GM19240 (cell line): Measurements from ENCODE around the gene EML4.

Experiments used
- DNase-seq: peaks from one replicate; pipeline ENCODE4 v3.0.0; 2011; ENCODE audit warnings: low spot score; ENCODE audit not compliant: insufficient read length

EML4 gene

GRCh38 chr2:42192652-42193566 lies 23.8 kb downstream of the EML4 start:
- DNase-seq = no peak

- DNase-seq = no peak
These were observed 24.6 kb downstream of the EML4 start for GRCh38 chr2:42193722-42194187.

GRCh38 chr2:42194428-42194827 lies 25.3 kb downstream of the EML4 start:
- no peak for DNase-seq

DNA sequence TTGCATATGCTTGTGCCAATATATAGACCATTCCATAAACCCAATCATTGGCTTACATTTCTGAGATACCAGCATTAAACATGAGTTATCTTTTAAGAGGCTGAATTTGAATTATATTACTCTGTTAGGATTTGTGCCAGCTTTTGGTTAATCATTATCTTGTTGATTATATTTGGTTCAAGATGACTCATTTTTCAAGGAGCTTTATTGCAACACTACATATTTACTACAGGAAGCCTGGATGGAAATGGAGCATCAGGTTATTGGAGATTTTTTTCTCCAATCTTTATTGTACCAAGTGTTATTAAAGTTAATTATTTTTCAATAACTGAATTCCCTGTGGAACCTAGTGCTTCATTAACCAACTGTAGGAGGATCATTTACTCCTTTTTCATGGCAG lies 26.4 kb downstream of the EML4 start:
- DNase-seq = no peak

- DNase-seq = no peak
These were observed 26.9 kb downstream of the EML4 start for GRCh38 chr2:42196070-42196402.

DNA sequence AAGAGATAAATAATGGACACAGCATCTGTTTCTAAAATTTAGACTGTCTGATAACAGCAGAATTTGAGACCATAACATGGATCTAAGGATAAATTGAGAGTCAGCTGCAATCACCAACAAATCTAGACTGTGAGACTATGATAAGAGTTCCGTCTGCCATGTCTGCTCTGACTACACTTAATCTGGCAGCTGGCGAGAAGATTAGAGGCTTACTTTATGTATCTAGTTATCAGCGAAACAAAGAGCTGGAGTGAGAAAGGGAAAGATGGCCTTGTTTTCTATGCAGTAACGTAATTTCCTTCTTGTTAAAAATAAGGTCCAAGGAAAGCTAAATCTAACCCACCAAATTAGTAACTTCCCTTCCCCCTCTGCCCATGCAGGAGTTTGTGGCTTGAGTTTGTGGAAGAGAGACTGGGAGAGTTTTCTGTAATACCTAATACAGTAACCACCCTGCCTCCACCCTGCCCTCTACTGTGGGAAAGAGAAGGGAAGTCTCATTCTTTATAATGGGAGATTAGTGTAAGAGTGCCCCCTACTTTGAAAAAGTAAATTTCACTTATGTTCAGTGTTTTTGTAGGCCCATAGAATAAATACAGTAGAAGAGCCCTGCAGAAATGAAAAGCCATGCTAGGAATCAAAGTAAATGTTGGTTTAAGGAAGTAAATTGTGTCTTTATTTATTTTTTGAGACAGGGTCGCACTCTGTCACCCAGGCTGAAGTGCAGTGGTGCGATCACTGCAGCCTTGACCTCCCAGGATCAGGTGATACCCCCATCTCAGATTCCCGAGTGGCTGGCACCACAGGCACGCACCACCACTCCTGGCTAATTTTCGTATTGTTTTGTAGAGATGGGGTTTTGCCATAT lies 27.5 kb downstream of the EML4 start:
- no peak for DNase-seq

DNA sequence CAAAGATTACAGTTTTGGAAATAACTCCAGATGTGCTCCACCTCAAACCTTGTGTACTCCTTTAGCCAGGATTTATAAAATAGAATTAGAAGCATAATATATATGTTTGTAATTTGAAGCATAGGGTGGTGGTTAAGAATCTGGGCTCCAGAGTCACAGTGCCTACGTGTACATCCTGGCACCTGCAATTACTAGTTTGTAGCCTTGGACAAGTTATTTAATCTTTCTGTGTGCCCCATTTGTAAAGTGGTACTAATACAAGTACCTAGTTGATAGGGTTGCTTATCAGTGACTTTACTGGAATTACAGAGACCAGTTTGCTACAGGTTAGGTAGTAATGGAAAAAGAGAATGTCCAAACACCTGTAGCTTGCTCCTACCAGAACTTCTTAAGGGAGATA lies 28.6 kb downstream of the EML4 start:
- no peak for DNase-seq

DNA sequence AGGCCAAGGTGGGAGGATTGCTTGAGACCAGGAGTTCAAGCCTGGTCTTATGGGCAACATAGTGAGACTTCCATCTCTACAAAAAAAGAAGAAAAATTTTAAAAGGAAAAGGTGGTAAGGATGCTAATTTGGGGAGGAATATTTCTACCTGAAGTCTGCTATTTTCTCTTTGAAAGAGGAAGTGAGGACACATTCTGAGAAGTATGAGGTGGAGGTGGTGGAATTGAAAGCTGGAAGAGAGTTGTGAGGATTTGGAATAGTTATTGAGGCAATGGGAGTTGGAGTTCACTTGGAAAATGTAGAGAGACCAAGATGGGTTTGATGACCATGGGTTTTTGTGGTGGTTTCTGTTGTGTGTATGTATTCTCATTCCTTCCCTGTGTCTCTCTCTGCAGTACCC lies 29.3 kb downstream of the EML4 start:
- DNase-seq = no peak

- DNase-seq = no peak
These were observed 29.8 kb downstream of the EML4 start for GRCh38 chr2:42199002-42199401.

GRCh38 chr2:42199626-42200025 lies 30.5 kb downstream of the EML4 start:
- DNase-seq = no peak

GRCh38 chr2:42200926-42201855 lies 32.0 kb downstream of the EML4 start:
- DNase-seq = no peak

GRCh38 chr2:42202634-42203008 lies 33.5 kb downstream of the EML4 start:
- DNase-seq = no peak

GRCh38 chr2:42203792-42204191 lies 34.6 kb downstream of the EML4 start:
- DNase-seq = no peak

- DNase-seq = no peak
These were observed 36.2 kb downstream of the EML4 start for GRCh38 chr2:42205337-42205736.

DNA sequence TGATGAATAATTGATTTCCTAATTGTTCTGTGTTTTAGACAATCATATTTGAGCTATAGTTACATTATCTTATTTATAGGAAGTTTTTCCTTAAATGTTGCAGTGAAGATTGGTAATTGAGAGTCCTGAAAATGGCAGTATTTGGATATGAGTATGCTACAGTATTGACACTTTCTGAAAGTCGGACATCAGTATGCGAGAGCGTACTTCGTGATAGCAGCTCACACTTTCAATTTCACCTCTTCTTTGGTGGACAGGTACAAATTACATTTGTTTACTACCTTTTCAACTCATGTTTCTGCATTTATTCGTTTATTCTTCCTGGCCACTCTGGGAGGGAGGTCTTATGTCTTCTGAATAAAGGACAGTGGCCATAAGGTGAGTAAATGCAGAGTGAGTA lies 38.7 kb downstream of the EML4 start:
- no peak for DNase-seq

DNA sequence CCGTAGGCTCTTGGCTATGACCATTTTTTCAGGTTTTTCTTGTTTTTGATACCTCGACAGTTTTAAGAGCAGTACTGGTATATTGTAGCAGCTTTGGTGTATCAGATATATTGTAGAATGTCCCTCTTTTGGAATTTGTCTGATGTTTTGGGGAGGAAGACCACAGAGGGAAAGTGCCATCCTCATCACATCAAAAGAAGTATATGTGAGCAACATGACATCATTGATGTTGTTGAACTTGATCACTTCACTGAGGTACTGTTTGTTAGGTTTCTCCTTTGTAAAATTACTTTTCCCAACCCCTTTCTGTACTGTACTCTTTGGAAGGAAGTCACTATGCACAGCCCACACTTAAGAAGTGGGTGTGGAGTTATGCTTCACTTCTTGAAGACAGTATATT lies 41.0 kb downstream of the EML4 start:
- DNase-seq = no peak

DNA sequence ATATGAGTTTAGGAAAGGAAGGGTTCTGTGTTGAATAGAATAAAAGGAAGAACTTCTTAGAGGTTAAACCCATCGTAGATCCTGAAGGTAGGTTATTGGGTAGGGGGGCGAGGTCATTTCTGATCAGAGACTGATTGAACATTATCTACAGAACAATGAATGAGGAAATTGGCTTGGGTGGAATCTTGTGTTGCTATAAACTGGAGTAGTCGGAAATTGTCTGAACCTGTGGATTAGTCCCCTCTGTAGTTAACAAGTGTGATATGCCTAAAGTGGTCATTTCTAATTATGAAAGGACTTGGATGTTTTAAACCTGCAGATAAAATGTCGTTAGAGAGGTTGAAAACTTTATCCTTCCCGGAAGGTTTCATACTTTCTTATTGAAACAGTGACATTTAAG lies 42.1 kb downstream of the EML4 start:
- no peak for DNase-seq

- no peak for DNase-seq
These were observed 45.5 kb downstream of the EML4 start for GRCh38 chr2:42214669-42215068.

DNA sequence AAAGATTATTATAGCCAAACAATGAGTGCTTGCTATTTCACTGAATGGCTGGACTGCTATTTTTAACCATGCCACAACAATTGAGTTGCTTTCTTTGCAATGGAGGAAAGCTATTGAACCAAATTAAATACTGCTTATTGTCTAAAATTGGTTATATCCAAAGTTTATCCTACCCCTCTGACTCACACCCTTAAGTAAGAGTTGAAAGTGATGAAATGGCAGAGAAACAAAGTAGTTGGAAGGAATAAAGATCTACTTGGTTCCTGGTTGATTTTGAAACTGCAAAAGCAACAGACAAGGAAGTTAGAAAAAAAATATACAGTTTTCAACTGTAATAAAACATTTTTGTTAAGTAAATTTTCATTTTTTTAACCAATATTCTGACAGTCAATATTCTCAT lies 47.5 kb downstream of the EML4 start:
- DNase-seq = no peak

GRCh38 chr2:42217307-42217706 lies 48.2 kb downstream of the EML4 start:
- no peak for DNase-seq

GRCh38 chr2:42217914-42218313 lies 48.8 kb downstream of the EML4 start:
- DNase-seq = no peak
